Activated T-helper 17 cell treated with anti-CD3 and anti-CD28 coated beads, Interleukin-2, amount 50 U/mL, for 72 hours (primary cell): ENCODE results near the gene ADGRL3. TPM values are rescaled to one million over a fixed set of nuclear protein-coding genes. Genes with fewer than 3 reads are reported as not detected.
"Not testable (repeated sequence)": the region's sequence is repeated elsewhere in the genome, so short reads cannot be mapped to it uniquely, and the experiment has no call there.

ENCODE experiments used
- ATAC-seq: fragments of 150-1000 bp; cut with Tn5 transposase; replicated peaks from 2 replicates; pipeline ENCODE4 v1.10.0; 2021; ENCODE audit warnings: mild to moderate bottlenecking, moderate library complexity
- H3K27ac Mint-ChIP-seq: one replicate; pipeline ENCODE4 v1.8.0; 2022; ENCODE audit warnings: mixed read lengths
- H3K27me3 Mint-ChIP-seq: one replicate; pipeline ENCODE4 v1.8.0; 2022; ENCODE audit warnings: mixed read lengths
- H3K36me3 Mint-ChIP-seq: one replicate; pipeline ENCODE4 v1.8.0; 2022; ENCODE audit warnings: low read depth, mild to moderate bottlenecking, mixed read lengths
- H3K4me1 Mint-ChIP-seq: one replicate; pipeline ENCODE4 v1.8.0; 2022; ENCODE audit warnings: mixed read lengths
- H3K4me3 Mint-ChIP-seq: one replicate; pipeline ENCODE4 v1.8.0; 2022; ENCODE audit warnings: mild to moderate bottlenecking, mixed read lengths
- H3K9me3 Mint-ChIP-seq: one replicate; pipeline ENCODE4 v1.8.0; 2022; ENCODE audit warnings: mixed read lengths
- total RNA-seq, 2 donors: library from RNA; stranded (reverse); gene quantifications; one replicate each; pipeline ENCODE4 v1.2.3, GENCODE V29; 2022

Gene ADGRL3
- total RNA-seq, 2 donors from 2014 or later, result not detected

- no peaks in the 10 kb centered on the region for H3K36me3 Mint-ChIP-seq
- no peak overlapping the region for H3K4me3 Mint-ChIP-seq
- H3K27me3 Mint-ChIP-seq, result no peaks in the 10 kb centered on the region
- no peak overlapping the region for H3K27ac Mint-ChIP-seq
- no peaks in the 10 kb centered on the region for H3K4me1 Mint-ChIP-seq
- no peak for ATAC-seq
- H3K9me3 Mint-ChIP-seq, result peaks cover 16% of the 10 kb centered on the region
These were observed 753.3 kb downstream of the ADGRL3 start for GRCh38 chr4:61953386-61953785.

GRCh38 chr4:61958591-61958990 is 758.5 kb downstream of the ADGRL3 start:
- ATAC-seq, result no peak
- H3K4me1 Mint-ChIP-seq, result no peaks in the 10 kb centered on the region
- no peaks in the 10 kb centered on the region for H3K27me3 Mint-ChIP-seq
- peaks cover 16% of the 10 kb centered on the region for H3K9me3 Mint-ChIP-seq
- no peaks in the 10 kb centered on the region for H3K36me3 Mint-ChIP-seq
- H3K27ac Mint-ChIP-seq, result no peak overlapping the region
- H3K4me3 Mint-ChIP-seq, result no peak overlapping the region

GRCh38 chr4:61959087-61959486 is 759.0 kb downstream of the ADGRL3 start:
- H3K27ac Mint-ChIP-seq, result no peak overlapping the region
- H3K4me1 Mint-ChIP-seq, result no peaks in the 10 kb centered on the region
- H3K27me3 Mint-ChIP-seq, result no peaks in the 10 kb centered on the region
- ATAC-seq, result no peak
- H3K9me3 Mint-ChIP-seq, result peaks cover 13% of the 10 kb centered on the region
- H3K36me3 Mint-ChIP-seq, result no peaks in the 10 kb centered on the region
- H3K4me3 Mint-ChIP-seq, result no peak overlapping the region

- Mint-ChIP-seq H3K36me3 (no peaks in the 10 kb centered on the region), H3K9me3 (peaks cover 6% of the 10 kb centered on the region), H3K4me3 (no peak overlapping the region), H3K27ac (no peak overlapping the region), H3K4me1 (no peaks in the 10 kb centered on the region), H3K27me3 (no peaks in the 10 kb centered on the region)
- ATAC-seq, result no peak
These were observed 784.3 kb downstream of the ADGRL3 start for GRCh38 chr4:61984260-61984909.

- no peak for ATAC-seq
- H3K27ac Mint-ChIP-seq, result no peak overlapping the region
- no peaks in the 10 kb centered on the region for H3K36me3 Mint-ChIP-seq
- H3K4me3 Mint-ChIP-seq, result no peak overlapping the region
- no peaks in the 10 kb centered on the region for H3K4me1 Mint-ChIP-seq
- H3K9me3 Mint-ChIP-seq, result peaks cover 6% of the 10 kb centered on the region
- H3K27me3 Mint-ChIP-seq, result no peaks in the 10 kb centered on the region
These were observed 785.3 kb downstream of the ADGRL3 start for GRCh38 chr4:61985426-61985825.

GRCh38 chr4:61986929-61987328 is 786.8 kb downstream of the ADGRL3 start:
- not testable (repeated sequence) for H3K4me1 Mint-ChIP-seq, H3K36me3 Mint-ChIP-seq, ATAC-seq, H3K27me3 Mint-ChIP-seq, H3K9me3 Mint-ChIP-seq, H3K27ac Mint-ChIP-seq, H3K4me3 Mint-ChIP-seq

- no peaks in the 10 kb centered on the region for H3K36me3 Mint-ChIP-seq
- H3K4me1 Mint-ChIP-seq, result no peaks in the 10 kb centered on the region
- H3K4me3 Mint-ChIP-seq, result no peak overlapping the region
- H3K27me3 Mint-ChIP-seq, result no peaks in the 10 kb centered on the region
- ATAC-seq, result no peak
- no peak overlapping the region for H3K27ac Mint-ChIP-seq
- peaks cover 8% of the 10 kb centered on the region for H3K9me3 Mint-ChIP-seq
These were observed 792.2 kb downstream of the ADGRL3 start for GRCh38 chr4:61992351-61992750.

- H3K27ac Mint-ChIP-seq, result no peak overlapping the region
- no peak for ATAC-seq
- H3K9me3 Mint-ChIP-seq, result peaks cover 8% of the 10 kb centered on the region
- H3K27me3 Mint-ChIP-seq, result no peaks in the 10 kb centered on the region
- no peak overlapping the region for H3K4me3 Mint-ChIP-seq
- H3K36me3 Mint-ChIP-seq, result no peaks in the 10 kb centered on the region
- H3K4me1 Mint-ChIP-seq, result no peaks in the 10 kb centered on the region
These were observed 793.9 kb downstream of the ADGRL3 start for GRCh38 chr4:61994036-61994435.

GRCh38 chr4:61995717-61996340 is 795.7 kb downstream of the ADGRL3 start:
- Mint-ChIP-seq H3K9me3 (peaks cover 8% of the 10 kb centered on the region), H3K27me3 (no peaks in the 10 kb centered on the region), H3K36me3 (no peaks in the 10 kb centered on the region), H3K27ac (no peak overlapping the region), H3K4me1 (no peaks in the 10 kb centered on the region), H3K4me3 (no peak overlapping the region)
- ATAC-seq, result no peak

GRCh38 chr4:61996943-61997342 is 796.8 kb downstream of the ADGRL3 start:
- Mint-ChIP-seq H3K4me3 (no peak overlapping the region), H3K27ac (no peak overlapping the region), H3K4me1 (no peaks in the 10 kb centered on the region), H3K9me3 (peaks cover 10% of the 10 kb centered on the region), H3K36me3 (no peaks in the 10 kb centered on the region), H3K27me3 (no peaks in the 10 kb centered on the region)
- ATAC-seq, result no peak

GRCh38 chr4:61997831-61998230 is 797.7 kb downstream of the ADGRL3 start:
- Mint-ChIP-seq H3K27me3 (no peaks in the 10 kb centered on the region), H3K36me3 (no peaks in the 10 kb centered on the region), H3K4me3 (no peak overlapping the region), H3K4me1 (no peaks in the 10 kb centered on the region), H3K27ac (no peak overlapping the region), H3K9me3 (peaks cover 11% of the 10 kb centered on the region)
- ATAC-seq, result no peak

- Mint-ChIP-seq H3K9me3 (peaks cover 17% of the 10 kb centered on the region), H3K27ac (no peak overlapping the region), H3K36me3 (no peaks in the 10 kb centered on the region), H3K4me1 (no peaks in the 10 kb centered on the region), H3K4me3 (no peak overlapping the region), H3K27me3 (no peaks in the 10 kb centered on the region)
- no peak for ATAC-seq
These were observed 803.6 kb downstream of the ADGRL3 start for GRCh38 chr4:62003695-62004094.

- no peaks in the 10 kb centered on the region for H3K27me3 Mint-ChIP-seq
- H3K4me3 Mint-ChIP-seq, result no peak overlapping the region
- H3K36me3 Mint-ChIP-seq, result no peaks in the 10 kb centered on the region
- no peak for ATAC-seq
- no peak overlapping the region for H3K27ac Mint-ChIP-seq
- H3K4me1 Mint-ChIP-seq, result no peaks in the 10 kb centered on the region
- peaks cover 17% of the 10 kb centered on the region for H3K9me3 Mint-ChIP-seq
These were observed 804.8 kb downstream of the ADGRL3 start for GRCh38 chr4:62004881-62005280.

GRCh38 chr4:62006108-62006507 is 806.0 kb downstream of the ADGRL3 start:
- no peak overlapping the region for H3K27ac Mint-ChIP-seq
- no peak overlapping the region for H3K4me3 Mint-ChIP-seq
- no peaks in the 10 kb centered on the region for H3K4me1 Mint-ChIP-seq
- no peaks in the 10 kb centered on the region for H3K36me3 Mint-ChIP-seq
- ATAC-seq, result no peak
- peaks cover 17% of the 10 kb centered on the region for H3K9me3 Mint-ChIP-seq
- no peaks in the 10 kb centered on the region for H3K27me3 Mint-ChIP-seq

GRCh38 chr4:62015043-62015739 is 815.1 kb downstream of the ADGRL3 start:
- no peaks in the 10 kb centered on the region for H3K4me1 Mint-ChIP-seq
- peaks cover 17% of the 10 kb centered on the region for H3K9me3 Mint-ChIP-seq
- ATAC-seq, result no peak
- no peaks in the 10 kb centered on the region for H3K27me3 Mint-ChIP-seq
- H3K36me3 Mint-ChIP-seq, result no peaks in the 10 kb centered on the region
- no peak overlapping the region for H3K4me3 Mint-ChIP-seq
- no peak overlapping the region for H3K27ac Mint-ChIP-seq
